Ascending aorta (tissue), 2 donors: ENCODE data around the gene LY6G5B. TPM values are rescaled to one million over a fixed set of nuclear protein-coding genes. Genes with fewer than 3 reads are reported as not detected.
"Not testable (repeated sequence)": the region's sequence is repeated elsewhere in the genome, so short reads cannot be mapped to it uniquely, and the experiment has no call there.

Experiments
- DNase-seq, 2 donors: peaks; one replicate each; pipeline ENCODE4 v3.0.0-alpha.2; 2019; ENCODE audit warnings: low spot score in 2 of 2
- H3K27ac ChIP-seq, 2 donors: fragments of 200-600 bp; sonication (generic); one replicate each; pipeline ENCODE4 v1.5.1; 2016 to 2017; ENCODE audit warnings: mild to moderate bottlenecking in 1 of 2
- H3K27me3 ChIP-seq: fragments of 200-600 bp; sonication (generic); one replicate; pipeline ENCODE4 v1.5.1; 2017
- H3K36me3 ChIP-seq, 2 donors: fragments of 200-600 bp; sonication (generic); one replicate each; pipeline ENCODE4 v1.5.1; 2016
- H3K4me1 ChIP-seq, 2 donors: fragments of 200-600 bp; sonication (generic); one replicate each; pipeline ENCODE4 v1.5.1; 2016 to 2017; ENCODE audit warnings: mild to moderate bottlenecking in 1 of 2
- H3K4me3 ChIP-seq, 2 donors: fragments of 200-600 bp; sonication (generic); one replicate each; pipeline ENCODE4 v1.5.1; 2016 to 2017; ENCODE audit warnings: mild to moderate bottlenecking in 1 of 2
- H3K9me3 ChIP-seq, 2 donors: fragments of 200-600 bp; sonication (generic); one replicate each; pipeline ENCODE4 v1.5.1; 2016
- CTCF ChIP-seq, 3 experiments: fragments of 200-600 bp in 2 of 3; fragments of 450-650 bp in 1 of 3; sonication (generic) in 2 of 3; IDR thresholded peaks; one replicate each; pipeline ENCODE4 v1.5.1; 2016 to 2019; ENCODE audit warnings: antibody characterized with exemption in 3 of 3, mild to moderate bottlenecking in 1 of 3, moderate library complexity in 1 of 3
- intact Hi-C: fragments of 100-400 bp; cut with DNase I; formaldehyde crosslinking; loops from one replicate; pipeline ENCODE4 v1.15.1; 2023
- total RNA-seq: library from RNA; depleted of rRNA; stranded (reverse); fragments of >200 nt; gene quantifications from one replicate; pipeline ENCODE4 v1.1.0, GENCODE V29; 2016

The LY6G5B gene
- total RNA-seq, 1 donor from 2014 or later = 24.1 TPM

GRCh38 chr6:31706599-31706998 is 36.8 kb downstream of the LY6G5B start, which contains the start of gene LY6G6F:
Gene LY6G6F, plus strand, starts transcription at chr6:31706866. Its CDS starts 41 bp downstream, at chr6:31706907.
- no peak for DNase-seq
- no peaks in the 10 kb centered on the region for H3K27me3 ChIP-seq
- no peak within 1 kb of the TSS for H3K4me3 ChIP-seq
- H3K4me1 ChIP-seq = peaks cover 6 to 11% of the 10 kb centered on the region in 2 donors
- no peaks in the 10 kb centered on the region for H3K9me3 ChIP-seq
- H3K27ac ChIP-seq = no peak within 1 kb of the TSS
- intact Hi-C loops = no loop called here
- no peaks in the 10 kb centered on the region for H3K36me3 ChIP-seq
- no peak for TF ChIP-seq CTCF (IDR thresholded peaks at IDR 0.05)

GRCh38 chr6:31707701-31708100 is 37.9 kb downstream of the LY6G5B start:
- Histone ChIP-seq H3K9me3 (no peaks in the 10 kb centered on the region), H3K4me1 (peaks cover 0 to 7% of the 10 kb centered on the region in 2 donors), H3K4me3 (no peak overlapping the region), H3K27me3 (no peaks in the 10 kb centered on the region), H3K36me3 (no peaks in the 10 kb centered on the region), H3K27ac (no peak overlapping the region)
- DNase-seq = no peak
- no peak for TF ChIP-seq CTCF (IDR thresholded peaks at IDR 0.05)
- intact Hi-C loops = no loop called here

DNA sequence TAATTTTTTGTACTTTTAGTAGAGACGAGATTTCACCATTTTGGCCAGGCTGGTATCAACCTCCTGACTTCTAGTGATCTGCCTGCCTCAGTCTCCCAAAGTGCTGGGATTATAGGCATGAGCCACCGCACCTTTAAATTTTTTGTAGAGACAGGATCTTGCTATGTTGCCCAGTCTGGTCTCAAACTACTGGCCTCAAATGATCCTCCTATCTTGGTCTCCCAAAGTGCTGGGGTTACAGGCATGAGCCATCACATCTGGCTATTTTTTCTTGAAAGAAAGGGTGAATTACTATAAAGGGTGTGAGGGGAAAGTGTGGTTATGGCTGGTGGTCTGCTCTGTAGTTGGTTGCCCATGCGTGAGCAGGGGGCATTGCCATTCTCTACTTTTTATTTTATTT is 38.4 kb downstream of the LY6G5B start:
- no peaks in the 10 kb centered on the region for H3K36me3 ChIP-seq
- H3K27me3 ChIP-seq = no peaks in the 10 kb centered on the region
- no peak for TF ChIP-seq CTCF (IDR thresholded peaks at IDR 0.05)
- H3K27ac ChIP-seq = no peak overlapping the region
- peaks cover 0 to 7% of the 10 kb centered on the region in 2 donors for H3K4me1 ChIP-seq
- DNase-seq = no peak
- H3K4me3 ChIP-seq = no peak overlapping the region
- intact Hi-C loops = no loop called here
- H3K9me3 ChIP-seq = no peaks in the 10 kb centered on the region

DNA sequence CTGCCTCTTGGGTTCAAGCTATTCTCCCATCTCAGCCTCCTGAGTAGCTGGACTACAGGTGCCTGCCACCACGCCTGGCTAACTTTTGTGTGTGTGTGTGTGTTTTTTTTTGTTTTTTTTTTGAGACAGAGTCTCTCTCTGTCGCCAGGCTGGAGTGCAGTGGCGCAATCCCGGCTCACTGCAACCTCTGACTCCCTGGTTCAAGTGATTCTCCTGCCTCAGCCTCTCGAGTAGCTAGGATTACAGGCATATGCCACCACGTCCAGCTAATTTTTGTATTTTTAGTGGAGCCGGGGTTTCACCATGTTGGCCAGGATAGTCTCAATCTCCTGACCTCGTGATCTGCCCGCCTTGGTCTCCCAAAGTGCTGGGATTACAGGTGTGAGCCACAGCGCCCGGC is 39.4 kb downstream of the LY6G5B start:
- H3K27ac ChIP-seq, H3K4me1 ChIP-seq, DNase-seq, H3K27me3 ChIP-seq, intact Hi-C loops, H3K36me3 ChIP-seq, H3K9me3 ChIP-seq, H3K4me3 ChIP-seq: not testable (repeated sequence)

- TF ChIP-seq CTCF (IDR thresholded peaks at IDR 0.05) = no peak
- H3K9me3 ChIP-seq = no peaks in the 10 kb centered on the region
- intact Hi-C loops = no loop called here
- H3K27me3 ChIP-seq = no peaks in the 10 kb centered on the region
- DNase-seq = no peak
- H3K27ac ChIP-seq = no peak overlapping the region
- no peak overlapping the region for H3K4me3 ChIP-seq
- no peaks in the 10 kb centered on the region for H3K4me1 ChIP-seq
- H3K36me3 ChIP-seq = no peaks in the 10 kb centered on the region
Observed at GRCh38 chr6:31710523-31711219, 40.9 kb downstream of the LY6G5B start.

DNA sequence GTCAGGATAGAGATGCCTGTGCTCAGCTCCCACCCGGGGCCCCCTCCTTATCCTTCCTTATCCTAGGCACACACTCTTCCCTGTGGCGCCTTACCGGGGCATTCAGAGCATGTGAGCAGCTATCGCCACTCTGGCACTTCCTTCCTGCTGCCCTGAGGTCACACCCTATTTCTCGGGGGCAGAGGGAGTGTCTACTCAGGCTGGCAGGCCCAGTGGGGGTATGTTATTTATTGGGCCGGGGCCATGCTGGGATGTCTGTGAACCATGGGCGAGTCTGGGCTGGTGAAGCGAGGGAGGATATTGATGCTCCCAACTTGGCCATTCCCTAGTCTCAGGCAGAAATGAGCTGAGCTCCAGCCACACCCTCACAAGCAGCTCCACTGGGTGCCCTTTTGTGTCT is 41.5 kb downstream of the LY6G5B start:
- DNase-seq = no peak
- Histone ChIP-seq H3K4me3 (no peak overlapping the region), H3K4me1 (no peaks in the 10 kb centered on the region), H3K9me3 (no peaks in the 10 kb centered on the region), H3K36me3 (no peaks in the 10 kb centered on the region), H3K27ac (no peak overlapping the region), H3K27me3 (no peaks in the 10 kb centered on the region)
- intact Hi-C loops = no loop called here
- no peak for TF ChIP-seq CTCF (IDR thresholded peaks at IDR 0.05)
